ENCODE measurements around the gene EAPP. TPM values are rescaled to one million over a fixed set of nuclear protein-coding genes. Genes with fewer than 3 reads are reported as not detected.
"Not testable (repeated sequence)": the region's sequence is repeated elsewhere in the genome, so short reads cannot be mapped to it uniquely, and the experiment has no call there.

Gene EAPP
- total RNA-seq, 4 donors from 2014 or later: 36.1 to 68.8 (median 48.9) TPM

- no peak for DNase-seq
- Histone ChIP-seq H3K4me1 (no peaks in the 10 kb centered on the region), H3K4me3 (peak overlapping the region; percentile 79 to 85), H3K36me3 (no peaks in the 10 kb centered on the region), H3K27me3 (no peaks in the 10 kb centered on the region), H3K9me3 (no peaks in the 10 kb centered on the region), H3K27ac (peak overlapping the region; percentile 91 to 95)
- intact Hi-C loops (cut with DNase I; ENCODE audit: low total_unique reads): no loop called here
- TF ChIP-seq POLR2A (IDR thresholded peaks at IDR 0.05) (no peak), CTCF (IDR thresholded peaks at IDR 0.05) (no peak)
Measured at GRCh38 chr14:34538871-34539406, 562 bp downstream of the EAPP start.

- DNase-seq; H3K9me3 ChIP-seq; H3K4me1 ChIP-seq; intact Hi-C loops (cut with DNase I; ENCODE audit: low total_unique reads); H3K27me3 ChIP-seq; H3K36me3 ChIP-seq: not testable (repeated sequence)
- H3K27ac ChIP-seq: peak overlapping the region; percentile 91 to 95
- peak overlapping the region in 1 of 2 donors; percentile 85 for H3K4me3 ChIP-seq
Measured at GRCh38 chr14:34538096-34538495, 1.4 kb downstream of the EAPP start.

- H3K9me3 ChIP-seq: no peaks in the 10 kb centered on the region
- H3K4me3 ChIP-seq: peak overlapping the region in 1 of 2 donors; percentile 85
- H3K27ac ChIP-seq: no peak overlapping the region
- H3K36me3 ChIP-seq: no peaks in the 10 kb centered on the region
- no peaks in the 10 kb centered on the region for H3K4me1 ChIP-seq
- intact Hi-C loops (cut with DNase I; ENCODE audit: low total_unique reads): no loop called here
- DNase-seq: no peak
- H3K27me3 ChIP-seq: no peaks in the 10 kb centered on the region
- TF ChIP-seq POLR2A (IDR thresholded peaks at IDR 0.05) (no peak), CTCF (IDR thresholded peaks at IDR 0.05) (no peak)
Measured at GRCh38 chr14:34537677-34538009, 1.9 kb downstream of the EAPP start.

- Histone ChIP-seq H3K9me3 (no peaks in the 10 kb centered on the region), H3K4me3 (no peak overlapping the region), H3K4me1 (no peaks in the 10 kb centered on the region), H3K36me3 (no peaks in the 10 kb centered on the region), H3K27ac (no peak overlapping the region), H3K27me3 (no peaks in the 10 kb centered on the region)
- no peak for DNase-seq
- TF ChIP-seq POLR2A (IDR thresholded peaks at IDR 0.05) (no peak), CTCF (IDR thresholded peaks at IDR 0.05) (no peak)
- intact Hi-C loops (cut with DNase I; ENCODE audit: low total_unique reads): no loop called here
Measured at GRCh38 chr14:34536951-34537676, 2.4 kb downstream of the EAPP start.

GRCh38 chr14:34527591-34527990 is 11.9 kb downstream of the EAPP start:
- no peak for DNase-seq
- Histone ChIP-seq H3K4me3 (no peak overlapping the region), H3K27ac (no peak overlapping the region), H3K27me3 (no peaks in the 10 kb centered on the region), H3K36me3 (no peaks in the 10 kb centered on the region), H3K4me1 (no peaks in the 10 kb centered on the region), H3K9me3 (no peaks in the 10 kb centered on the region)
- no peak for TF ChIP-seq CTCF (IDR thresholded peaks at IDR 0.05)
- no peak for TF ChIP-seq POLR2A (IDR thresholded peaks at IDR 0.05)
- intact Hi-C loops (cut with DNase I; ENCODE audit: low total_unique reads): no loop called here

- H3K27me3 ChIP-seq; H3K9me3 ChIP-seq; H3K4me1 ChIP-seq; H3K4me3 ChIP-seq; DNase-seq; H3K27ac ChIP-seq; intact Hi-C loops (cut with DNase I; ENCODE audit: low total_unique reads); H3K36me3 ChIP-seq: not testable (repeated sequence)
Measured at GRCh38 chr14:34524216-34524615, 15.3 kb downstream of the EAPP start.
